SK-N-SH (cell line): Measurements from ENCODE around the gene WHRN. TPM values are rescaled to one million over a fixed set of nuclear protein-coding genes. Genes with fewer than 3 reads are reported as not detected.

Experiments
- CTCF ChIA-PET: fragments of 300-600, 350-600 bp; formaldehyde crosslinking; extraction: SDS; loops from one replicate; lab custom pipeline; 2021; lab: Yijun Ruan, JAX
- POLR2A ChIA-PET: fragments of 350-600 bp; sonication (Branson Sonifier 250); formaldehyde crosslinking; extraction: SDS; loops from one replicate; lab custom pipeline; 2020; ENCODE audit warnings: antibody characterized with exemption, inconsistent platforms; lab: Yijun Ruan, JAX
- DNase-seq: peaks from one replicate; pipeline ENCODE4 v3.0.0; 2012
- H2AFZ ChIP-seq: fragments of 200-600 bp; sonication (generic); 2 replicates; pipeline ENCODE4 v1.8.1; 2016; ENCODE audit warnings: antibody characterized with exemption, mild to moderate bottlenecking, low read depth
- H3F3A ChIP-seq: fragments of 200-600 bp; sonication (generic); replicated peaks from 2 replicates; pipeline ENCODE3; 2016; ENCODE audit warnings: antibody characterized with exemption, mild to moderate bottlenecking; ENCODE audit not compliant: insufficient read depth
- H3K27ac ChIP-seq, 2 experiments: fragments of 200-500 bp in 1 of 2; fragments of 200-600 bp in 1 of 2; sonication (Bioruptor generic) in 1 of 2; sonication (generic), shearing (Covaris generic) in 1 of 2; 2 replicates each; pipeline versions ENCODE4 v1.5.1 to v1.6.1; 2014 to 2016; ENCODE audit warnings: low read depth in 2 of 2, inconsistent platforms in 1 of 2, low read length in 1 of 2, mild to moderate bottlenecking in 1 of 2, mixed read lengths in 1 of 2
- H3K27me3 ChIP-seq: fragments of 200-600 bp; sonication (generic), shearing (Covaris generic); 2 replicates; pipeline ENCODE4 v1.6.1; 2016; ENCODE audit warnings: mixed run types; ENCODE audit not compliant: insufficient read depth
- H3K36me3 ChIP-seq, 2 experiments: fragments of 200-500 bp in 1 of 2; fragments of 200-600 bp in 1 of 2; sonication (Bioruptor generic) in 1 of 2; sonication (generic) in 1 of 2; replicated peaks in 1 of 2; 2 replicates each; pipeline versions ENCODE3 to v1.5.1; 2014 to 2016; ENCODE audit warnings: low read length in 1 of 2, mild to moderate bottlenecking in 1 of 2; ENCODE audit not compliant: insufficient read depth in 2 of 2, control insufficient read depth in 1 of 2
- H3K4me1 ChIP-seq, 2 experiments: fragments of 200-500 bp in 1 of 2; fragments of 200-600 bp in 1 of 2; sonication (Bioruptor generic) in 1 of 2; sonication (generic), shearing (Covaris generic) in 1 of 2; 2 replicates each; pipeline versions ENCODE4 v1.5.1 to v1.6.1; 2014 to 2016; ENCODE audit warnings: low read depth in 1 of 2, low read length in 1 of 2, mixed run types in 1 of 2; ENCODE audit not compliant: insufficient read depth in 2 of 2, control insufficient read depth in 1 of 2
- H3K4me2 ChIP-seq: fragments of 200-600 bp; sonication (generic), shearing (Covaris generic); 2 replicates; pipeline ENCODE4 v1.6.1; 2017; ENCODE audit warnings: mixed run types
- H3K4me3 ChIP-seq, 2 experiments: fragments of 200-500 bp in 1 of 2; fragments of 200-600 bp in 1 of 2; sonication (Bioruptor generic) in 1 of 2; sonication (generic), shearing (Covaris generic) in 1 of 2; 2 replicates each; pipeline versions ENCODE4 v1.5.1 to v1.8.1; 2014 to 2016; ENCODE audit warnings: low read depth in 2 of 2, inconsistent platforms in 1 of 2, low read length in 1 of 2, mild to moderate bottlenecking in 1 of 2, mixed read lengths in 1 of 2, moderate library complexity in 1 of 2
- H3K79me2 ChIP-seq: fragments of 200-600 bp; sonication (generic); 2 replicates; pipeline ENCODE4 v1.8.1; 2017; ENCODE audit warnings: mild to moderate bottlenecking; ENCODE audit not compliant: insufficient read depth
- H3K9ac ChIP-seq: fragments of 200-600 bp; sonication (generic); 2 replicates; pipeline ENCODE4 v1.6.1; 2017; ENCODE audit warnings: mixed run types
- H3K9me2 ChIP-seq: fragments of 200-600 bp; sonication (generic); 2 replicates; pipeline ENCODE4 v1.6.1; 2017; ENCODE audit warnings: mixed run types
- H3K9me3 ChIP-seq: fragments of 200-600 bp; sonication (generic); 2 replicates; pipeline ENCODE4 v1.6.1; 2017; ENCODE audit warnings: mixed run types, mild to moderate bottlenecking, moderate library complexity
- H4K20me1 ChIP-seq: fragments of 200-600 bp; sonication (generic); 2 replicates; pipeline ENCODE4 v1.6.1; 2017; ENCODE audit warnings: mild to moderate bottlenecking, mixed run types; ENCODE audit not compliant: insufficient read depth
- CHD2 ChIP-seq: fragments of 150-350 bp; IDR thresholded peaks from 2 replicates; pipeline ENCODE4 v1.6.1; 2018; ENCODE audit warnings: low read length; ENCODE audit not compliant: partially characterized antibody
- CTCF ChIP-seq: fragments of 200-600 bp; sonication (generic); IDR thresholded peaks from 2 replicates; pipeline ENCODE4 v1.6.1; 2017; ENCODE audit warnings: antibody characterized with exemption, mild to moderate bottlenecking, moderate library complexity
- ELF1 ChIP-seq: IDR thresholded peaks from 2 replicates; pipeline ENCODE4 v1.4.0; 2012
- FOXJ3 ChIP-seq: sonication (generic); formaldehyde crosslinking; IDR thresholded peaks from 2 replicates; pipeline ENCODE4 v1.5.1; 2020; ENCODE audit warnings: mild to moderate bottlenecking, missing genetic modification reagents
- GABPA ChIP-seq: IDR thresholded peaks from 2 replicates; pipeline ENCODE4 v1.4.0; 2012; ENCODE audit warnings: low read depth, mild to moderate bottlenecking
- IRF3 ChIP-seq: fragments of 150-350 bp; IDR thresholded peaks from 2 replicates; pipeline ENCODE4 v1.6.1; 2016; ENCODE audit warnings: mild to moderate bottlenecking, low read depth, low read length
- JUND ChIP-seq: IDR thresholded peaks from 2 replicates; pipeline ENCODE4 v1.4.0; 2012
- RFX5 ChIP-seq: IDR thresholded peaks from 2 replicates; pipeline ENCODE4 v1.6.1; 2012; ENCODE audit warnings: mild to moderate bottlenecking, improper control_type of control experiment, low read length
- SIN3A ChIP-seq: IDR thresholded peaks from 2 replicates; pipeline ENCODE4 v1.6.1; 2012; ENCODE audit warnings: low read depth, mild to moderate bottlenecking, low read length, moderate library complexity, borderline replicate concordance
- TAF1 ChIP-seq: IDR thresholded peaks from 2 replicates; pipeline ENCODE4 v1.6.1; 2012; ENCODE audit warnings: low read depth, mild to moderate bottlenecking, low read length, moderate library complexity, borderline replicate concordance
- WGBS: methylation state at CpG from one replicate; pipeline ENCODE4 v1.1.6; 2017; ENCODE audit warnings: low lambda C conversion rate; 5-methylcytosine and 5-hydroxymethylcytosine counted together
- polyA plus RNA-seq, 3 experiments: library from polyadenylated mRNA; depleted of rRNA; stranded (reverse); fragments of >200 nt; gene quantifications; 2 replicates each; pipeline ENCODE4 v1.2.3, GENCODE V29; 2012
- small RNA-seq, 7 experiments: library from RNA; depleted of rRNA; stranded (forward); fragments of <200 nt; gene quantifications; one replicate each; pipeline ENCODE3, GENCODE V24; 2012

The WHRN gene
- polyA plus RNA-seq, 1 of the 3 experiments (the other 2 are of a cell fraction) = 4.6 TPM

GRCh38 chr9:114357360-114357759, 147.9 kb downstream of the WHRN start (continued):
- TF ChIP-seq GABPA (no peak), CTCF (no peak), FOXJ3 (CRISPR knock-in tag) (no peak)

GRCh38 chr9:114356792-114357191, 148.5 kb downstream of the WHRN start:
- Histone ChIP-seq H2AFZ (no peak overlapping the region), H3K27ac (no peak overlapping the region), H3K9me2 (no peaks in the 10 kb centered on the region), H3K27me3 (no peaks in the 10 kb centered on the region)
- DNase-seq = no peak
- TF ChIP-seq JUND = no peak
- TF ChIP-seq SIN3A = no peak
- no peak for TF ChIP-seq ELF1
- TF ChIP-seq IRF3 = no peak
- TF ChIP-seq, all 33 proteins: peak for 0
- Histone ChIP-seq H3F3A (peaks cover 2% of the 10 kb centered on the region), H3K9me3 (no peaks in the 10 kb centered on the region), H3K36me3 (no peaks in the 10 kb centered on the region), H3K4me1 (no peaks in the 10 kb centered on the region), H3K79me2 (no peaks in the 10 kb centered on the region), H3K4me2 (no peak overlapping the region), H3K4me3 (no peak overlapping the region), H3K9ac (no peak overlapping the region), H4K20me1 (no peaks in the 10 kb centered on the region)
- 80% methylated on average over 6 of the region's 6 CpGs for WGBS
- CTCF ChIA-PET = interaction anchor here (1.1 to 1.2 kb wide), 2 partner anchors 66 to 274 kb away, joined by 3 read pairs; no protein-coding TSS in a partner anchor
- POLR2A ChIA-PET = no interaction called here

- Histone ChIP-seq H3K27ac (no peak overlapping the region), H3K36me3 (no peaks in the 10 kb centered on the region), H3K27me3 (no peaks in the 10 kb centered on the region), H3K79me2 (no peaks in the 10 kb centered on the region), H3K9me3 (no peaks in the 10 kb centered on the region), H2AFZ (no peak overlapping the region), H3K4me1 (no peaks in the 10 kb centered on the region), H3K9me2 (no peaks in the 10 kb centered on the region), H3F3A (peaks cover 4% of the 10 kb centered on the region), H3K9ac (no peak overlapping the region), H3K4me3 (no peak overlapping the region), H4K20me1 (no peaks in the 10 kb centered on the region), H3K4me2 (no peak overlapping the region)
- WGBS = 83% methylated on average over 4 of the region's 6 CpGs
- ChIA-PET POLR2A (no interaction called here), CTCF (interaction anchor here (1.1 to 1.2 kb wide), 2 partner anchors 65 to 273 kb away, joined by 3 read pairs; no protein-coding TSS in a partner anchor)
- no peak for DNase-seq
- TF ChIP-seq RFX5 (no peak), CHD2 (no peak), TAF1 (no peak)
Measured at GRCh38 chr9:114355821-114356220, 149.5 kb downstream of the WHRN start.

Small RNAs within 50 kb of the gene (small RNA-seq; reads per million reads assigned to genes)
- 0 to 0.10 (median 0) reads per million in 7 experiments for gene AL138895.2

Other genes starting within 250 kb of the WHRN start
- gene ORM1, start 182.4 kb downstream of the WHRN start, polyA plus RNA-seq (2012; rRNA removed) = not detected in 2 replicates
- not detected in 2 replicates for gene ORM2, start 175.6 kb downstream of the WHRN start, polyA plus RNA-seq (2012; rRNA removed)
- 0.70 and 0.84 TPM in 2 replicates for gene AKNA, start 117.5 kb downstream of the WHRN start, polyA plus RNA-seq (2012; rRNA removed)
- 119 and 143 TPM in 2 replicates for gene ATP6V1G1, start 82.3 kb upstream of the WHRN start, polyA plus RNA-seq (2012; rRNA removed)
- 5.8 and 7.4 TPM in 2 replicates for gene TMEM268, start 105.8 kb upstream of the WHRN start, polyA plus RNA-seq (2012; rRNA removed)
- not detected in 2 replicates for gene TEX53, start 152.3 kb upstream of the WHRN start, polyA plus RNA-seq (2012; rRNA removed)
- gene TEX48, start 176.7 kb upstream of the WHRN start, polyA plus RNA-seq (2012; rRNA removed) = 0.41 and 0.46 TPM in 2 replicates